Thoracic aorta (tissue), 2 donors: ENCODE measurements around the gene FAM209B. TPM values are rescaled to one million over a fixed set of nuclear protein-coding genes. Genes with fewer than 3 reads are reported as not detected.
"Not testable (repeated sequence)": the region's sequence is repeated elsewhere in the genome, so short reads cannot be mapped to it uniquely, and the experiment has no call there.

Experiments
- ATAC-seq: fragments of 150-250 bp; one replicate; pipeline ENCODE4 v1.8.0; 2017; ENCODE audit warnings: low read depth; ENCODE audit not compliant: insufficient number of reproducible peaks, low FRiP score
- DNase-seq: peaks from one replicate; pipeline ENCODE4 v3.0.0-alpha.2; 2020; ENCODE audit warnings: low spot score
- H3K27ac ChIP-seq, 2 donors: fragments of 200-600 bp; sonication (generic); 1 replicate in 1 of 2; 2 replicates in 1 of 2; pipeline ENCODE4 v1.5.1; 2016; ENCODE audit warnings: mild to moderate bottlenecking in 2 of 2, moderate library complexity in 2 of 2
- H3K27me3 ChIP-seq: fragments of 200-600 bp; sonication (generic); replicated peaks from 2 replicates; pipeline ENCODE4 v1.6.0; 2016; ENCODE audit warnings: mild to moderate bottlenecking; ENCODE audit not compliant: insufficient read depth
- H3K36me3 ChIP-seq: fragments of 200-600 bp; sonication (generic); one replicate; pipeline ENCODE4 v1.5.1; 2016
- H3K4me1 ChIP-seq, 2 donors: fragments of 200-600 bp; sonication (generic); 1 replicate in 1 of 2; 2 replicates in 1 of 2; pipeline versions ENCODE4 v1.5.1 to v1.6.0; 2016; ENCODE audit warnings: low read depth in 2 of 2, mild to moderate bottlenecking in 1 of 2; ENCODE audit not compliant: control insufficient read depth in 1 of 2
- H3K4me3 ChIP-seq: fragments of 200-600 bp; sonication (generic); 2 replicates; pipeline ENCODE4 v1.5.1; 2016; ENCODE audit warnings: mild to moderate bottlenecking
- H3K9me3 ChIP-seq: fragments of 200-600 bp; sonication (generic); 2 replicates; pipeline ENCODE4 v1.5.1; 2016
- CTCF ChIP-seq: fragments of 200-600 bp; sonication (generic); IDR thresholded peaks from one replicate; pipeline ENCODE4 v1.5.1; 2019; ENCODE audit warnings: antibody characterized with exemption
- total RNA-seq, 2 donors: library from RNA; depleted of rRNA; stranded (reverse); fragments of >200 nt; gene quantifications; one replicate each; pipeline versions ENCODE4 v1.1.0 to v1.2.3, GENCODE V29; 2016

The FAM209B gene
- total RNA-seq, 2 donors from 2014 or later = not detected

GRCh38 chr20:56558968-56559367 lies 25.9 kb downstream of the FAM209B start:
- Histone ChIP-seq H3K4me1 (peaks cover 3 to 5% of the 10 kb centered on the region in 2 donors), H3K4me3 (no peak overlapping the region), H3K36me3 (no peaks in the 10 kb centered on the region), H3K27ac (no peak overlapping the region), H3K27me3 (no peaks in the 10 kb centered on the region), H3K9me3 (no peaks in the 10 kb centered on the region)
- ATAC-seq (no peak), DNase-seq (no peak)
- TF ChIP-seq CTCF = no peak

GRCh38 chr20:56564526-56564925 lies 31.5 kb downstream of the FAM209B start:
- ATAC-seq, H3K4me3 ChIP-seq, H3K4me1 ChIP-seq, H3K27ac ChIP-seq, H3K27me3 ChIP-seq, H3K9me3 ChIP-seq, DNase-seq, H3K36me3 ChIP-seq: not testable (repeated sequence)

DNA sequence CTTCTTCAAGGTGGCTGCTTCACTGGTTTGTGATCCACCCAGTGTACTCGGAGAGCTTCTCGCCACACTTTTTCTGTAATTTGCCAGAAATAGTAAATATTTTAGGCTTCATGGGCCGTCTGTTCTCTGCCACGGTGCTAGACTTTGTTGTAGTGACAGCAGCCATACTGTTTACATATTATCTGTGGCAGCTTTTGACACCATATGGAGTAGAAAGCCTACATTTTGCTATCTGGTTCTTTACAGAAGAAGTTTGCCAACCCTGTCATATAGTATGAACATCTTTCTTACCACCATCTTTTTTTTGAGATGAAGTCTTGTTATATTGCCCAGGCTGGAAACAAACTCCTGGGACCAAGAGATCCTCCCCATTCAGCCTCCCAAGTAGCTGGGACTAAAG lies 32.5 kb downstream of the FAM209B start:
- Histone ChIP-seq H3K4me3 (no peak overlapping the region), H3K27me3 (no peaks in the 10 kb centered on the region), H3K27ac (no peak overlapping the region), H3K36me3 (no peaks in the 10 kb centered on the region), H3K9me3 (no peaks in the 10 kb centered on the region), H3K4me1 (no peaks in the 10 kb centered on the region)
- no peak for TF ChIP-seq CTCF
- ATAC-seq = no peak
- DNase-seq = no peak

DNA sequence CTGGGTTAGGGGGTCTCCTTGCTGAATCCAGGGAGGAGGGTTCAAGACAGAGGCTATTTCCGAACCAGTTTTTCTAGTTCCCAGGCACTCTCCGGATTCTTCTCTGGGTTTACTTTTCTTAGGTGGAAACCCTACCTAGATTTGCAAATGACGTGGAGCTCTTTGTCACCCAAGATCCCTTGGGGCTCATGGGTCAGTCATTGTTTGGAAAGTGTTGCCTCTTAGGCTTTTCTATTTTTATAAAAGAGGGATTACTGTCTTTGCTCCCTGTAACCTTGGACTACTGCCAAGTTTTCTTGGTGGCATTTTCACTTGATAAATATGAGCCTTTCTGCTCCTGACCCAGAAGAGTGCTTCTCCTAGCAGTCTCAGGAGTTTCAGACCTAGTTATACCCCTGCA lies 33.6 kb downstream of the FAM209B start:
- no peak for TF ChIP-seq CTCF
- H3K27ac ChIP-seq = no peak overlapping the region
- no peaks in the 10 kb centered on the region for H3K4me1 ChIP-seq
- no peaks in the 10 kb centered on the region for H3K27me3 ChIP-seq
- DNase-seq = no peak
- H3K4me3 ChIP-seq = no peak overlapping the region
- H3K9me3 ChIP-seq = no peaks in the 10 kb centered on the region
- ATAC-seq = no peak
- no peaks in the 10 kb centered on the region for H3K36me3 ChIP-seq

GRCh38 chr20:56570832-56571231 lies 37.8 kb downstream of the FAM209B start:
- H3K27ac ChIP-seq = no peak overlapping the region
- no peaks in the 10 kb centered on the region for H3K36me3 ChIP-seq
- H3K27me3 ChIP-seq = no peaks in the 10 kb centered on the region
- ATAC-seq = no peak
- no peak overlapping the region for H3K4me3 ChIP-seq
- no peak for TF ChIP-seq CTCF
- no peaks in the 10 kb centered on the region for H3K9me3 ChIP-seq
- no peak for DNase-seq
- H3K4me1 ChIP-seq = no peaks in the 10 kb centered on the region

DNA sequence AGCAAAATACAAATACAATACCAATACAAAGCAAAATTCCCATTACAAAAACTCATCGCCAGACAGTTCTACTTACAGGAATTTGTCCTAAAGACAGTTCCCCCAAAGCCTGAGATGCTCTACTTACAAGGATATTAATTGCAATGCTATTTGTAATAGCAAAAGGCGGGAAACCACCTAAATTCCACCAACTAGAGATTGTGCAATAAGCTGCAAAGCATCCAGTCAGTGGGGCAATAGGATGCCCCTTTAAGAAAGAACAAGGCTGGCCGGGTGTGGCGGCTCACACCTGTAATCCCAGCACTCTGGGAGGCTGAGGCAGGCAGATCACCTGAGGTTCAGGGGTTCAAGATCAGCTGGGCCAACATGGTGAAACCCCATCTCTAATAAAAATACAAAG lies 39.1 kb downstream of the FAM209B start:
- Histone ChIP-seq H3K9me3 (no peaks in the 10 kb centered on the region), H3K27me3 (no peaks in the 10 kb centered on the region), H3K36me3 (no peaks in the 10 kb centered on the region), H3K4me3 (no peak overlapping the region), H3K4me1 (no peaks in the 10 kb centered on the region), H3K27ac (no peak overlapping the region)
- DNase-seq (no peak), ATAC-seq (no peak)
- no peak for TF ChIP-seq CTCF
